OCI-LY7 (cell line): Measurements from ENCODE around the gene ALG14. TPM values are rescaled to one million over a fixed set of nuclear protein-coding genes. Genes with fewer than 3 reads are reported as not detected.
A peak's percentile ranks its signal among the peaks of the same experiment; 100 is the strongest.

ENCODE experiments used
- Bru-seq: library from RNA; stranded (reverse); fragments of 400-500 nt; gene quantifications from one replicate; lab custom pipeline; 2021; lab: Mats Ljungman, UMichigan
- BruChase-seq, 2 experiments: library from RNA; stranded (reverse); fragments of 400-500 nt; gene quantifications; one replicate each; lab custom pipeline; 2021; lab: Mats Ljungman, UMichigan
- BruUV-seq: library from RNA; stranded (reverse); fragments of 400-500 nt; replicated peaks from 2 replicates; lab custom pipeline; 2021; lab: Mats Ljungman, UMichigan
- CTCF ChIA-PET: fragments of 300-600 bp; sonication (Branson Sonifier 250); formaldehyde crosslinking; loops from one replicate; lab custom pipeline; 2022; ENCODE audit warnings: antibody characterized with exemption; ENCODE audit not compliant: unreplicated experiment; lab: Charles Lee
- POLR2A ChIA-PET: fragments of 300-600 bp; sonication (Branson Sonifier 250); formaldehyde crosslinking; loops from one replicate; lab custom pipeline; 2022; ENCODE audit warnings: antibody characterized with exemption; lab: Charles Lee
- DNase-seq: peaks from one replicate; pipeline ENCODE4 v3.0.0-alpha.2; 2015; ENCODE audit warnings: low spot score
- H2AFZ ChIP-seq: fragments of 200-600 bp; sonication (generic), shearing (Covaris generic); 2 replicates; pipeline ENCODE4 v1.6.1; 2014; ENCODE audit warnings: mild to moderate bottlenecking, antibody characterized with exemption, low read length, moderate library complexity
- H3K27ac ChIP-seq: fragments of 200-600 bp; sonication (generic); 2 replicates; pipeline ENCODE4 v1.5.1; 2014; ENCODE audit warnings: mixed run types, low read depth, mild to moderate bottlenecking, moderate library complexity, low read length, inconsistent platforms; ENCODE audit not compliant: poor library complexity, severe bottlenecking
- H3K36me3 ChIP-seq: fragments of 200-600 bp; sonication (generic); 2 replicates; pipeline ENCODE4 v1.6.1; 2014; ENCODE audit warnings: mild to moderate bottlenecking, antibody characterized with exemption, low read length, moderate library complexity, mixed read lengths; ENCODE audit not compliant: insufficient read depth
- H3K4me1 ChIP-seq: fragments of 200-600 bp; sonication (generic); 2 replicates; pipeline ENCODE4 v1.5.1; 2014; ENCODE audit warnings: mild to moderate bottlenecking, low read length; ENCODE audit not compliant: insufficient read depth, poor library complexity, severe bottlenecking
- H3K4me2 ChIP-seq: fragments of 200-600 bp; sonication (generic); 2 replicates; pipeline ENCODE4 v1.6.1; 2014; ENCODE audit warnings: mild to moderate bottlenecking, low read length
- H3K4me3 ChIP-seq: fragments of 200-600 bp; sonication (generic); 2 replicates; pipeline ENCODE4 v1.5.1; 2014; ENCODE audit warnings: mild to moderate bottlenecking, low read depth, low read length; ENCODE audit not compliant: poor library complexity, severe bottlenecking
- H3K79me2 ChIP-seq: fragments of 200-600 bp; sonication (generic); 2 replicates; pipeline ENCODE4 v1.6.1; 2016; ENCODE audit warnings: low read depth, mild to moderate bottlenecking, low read length, moderate library complexity, mixed read lengths; ENCODE audit not compliant: insufficient read depth
- H3K9me2 ChIP-seq: fragments of 200-600 bp; sonication (generic); 2 replicates; pipeline ENCODE4 v1.6.1; 2016; ENCODE audit warnings: mild to moderate bottlenecking, low read length, mixed read lengths; ENCODE audit not compliant: insufficient read depth
- H3K9me3 ChIP-seq: fragments of 200-600 bp; sonication (generic); 2 replicates; pipeline ENCODE4 v1.6.1; 2014; ENCODE audit warnings: mild to moderate bottlenecking, mixed run types, low read length, mixed read lengths
- H4K20me1 ChIP-seq: fragments of 200-600 bp; sonication (generic); 2 replicates; pipeline ENCODE4 v1.6.1; 2014; ENCODE audit warnings: mild to moderate bottlenecking, antibody characterized with exemption, low read length, moderate library complexity, mixed read lengths; ENCODE audit not compliant: insufficient read depth
- EZH2phosphoT487 ChIP-seq: fragments of 200-600 bp; sonication (generic); IDR thresholded peaks from 2 replicates; pipeline ENCODE4 v1.6.1; 2018; ENCODE audit warnings: low read depth, borderline replicate concordance, mild to moderate bottlenecking, mixed run types, antibody characterized with exemption, low read length, moderate library complexity, mixed read lengths
- intact Hi-C: fragments of 100-400 bp; cut with micrococcal nuclease; formaldehyde crosslinking; loops from one replicate; pipeline ENCODE4 v1.10.0; 2022; ENCODE audit not compliant: unreplicated experiment
- long read RNA-seq: library from polyadenylated mRNA; stranded (forward); transcript quantifications from one replicate; pipeline ENCODE4 v2.0.0, GENCODE V29; 2022
- total RNA-seq, 2 experiments: library from RNA; depleted of rRNA in 1 of 2; stranded (reverse); fragments of >200 nt in 1 of 2; shearing (Covaris generic) in 1 of 2; gene quantifications; 2 replicates each; pipeline ENCODE4 v1.2.3, GENCODE V29; 2014 to 2022
- TF ChIP-seq, protein P1 (sequence below): fragments of 200-600 bp; sonication (generic); conservative IDR thresholded peaks from 2 replicates; pipeline ENCODE4 v1.5.1; 2014; ENCODE audit warnings: mild to moderate bottlenecking, antibody characterized with exemption, low read length, moderate library complexity, mixed read lengths

ALG14 gene, protein sequence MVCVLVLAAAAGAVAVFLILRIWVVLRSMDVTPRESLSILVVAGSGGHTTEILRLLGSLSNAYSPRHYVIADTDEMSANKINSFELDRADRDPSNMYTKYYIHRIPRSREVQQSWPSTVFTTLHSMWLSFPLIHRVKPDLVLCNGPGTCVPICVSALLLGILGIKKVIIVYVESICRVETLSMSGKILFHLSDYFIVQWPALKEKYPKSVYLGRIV
- total RNA-seq (2014; rRNA removed; shearing (Covaris generic)) (1.6 and 5.2 TPM in 2 replicates), total RNA-seq (2022) (4.9 and 8.3 TPM in 2 replicates), Bru-seq, nascent RNA (percentile 59 among the genes with signal in this experiment), BruChase-seq, experiment 1, labeled RNA remaining after a 6-hour chase (percentile 56 among the genes with signal in this experiment), BruChase-seq, experiment 2, labeled RNA remaining after a 2-hour chase (percentile 52 among the genes with signal in this experiment)
- long read RNA-seq, full-length matches to known transcripts: 9 of 16 reads
- long read RNA-seq, partial matches to known transcripts: 1 of 16 reads
- long read RNA-seq, other reads (novel, unspliced or antisense): 6 of 16 reads

DNA sequence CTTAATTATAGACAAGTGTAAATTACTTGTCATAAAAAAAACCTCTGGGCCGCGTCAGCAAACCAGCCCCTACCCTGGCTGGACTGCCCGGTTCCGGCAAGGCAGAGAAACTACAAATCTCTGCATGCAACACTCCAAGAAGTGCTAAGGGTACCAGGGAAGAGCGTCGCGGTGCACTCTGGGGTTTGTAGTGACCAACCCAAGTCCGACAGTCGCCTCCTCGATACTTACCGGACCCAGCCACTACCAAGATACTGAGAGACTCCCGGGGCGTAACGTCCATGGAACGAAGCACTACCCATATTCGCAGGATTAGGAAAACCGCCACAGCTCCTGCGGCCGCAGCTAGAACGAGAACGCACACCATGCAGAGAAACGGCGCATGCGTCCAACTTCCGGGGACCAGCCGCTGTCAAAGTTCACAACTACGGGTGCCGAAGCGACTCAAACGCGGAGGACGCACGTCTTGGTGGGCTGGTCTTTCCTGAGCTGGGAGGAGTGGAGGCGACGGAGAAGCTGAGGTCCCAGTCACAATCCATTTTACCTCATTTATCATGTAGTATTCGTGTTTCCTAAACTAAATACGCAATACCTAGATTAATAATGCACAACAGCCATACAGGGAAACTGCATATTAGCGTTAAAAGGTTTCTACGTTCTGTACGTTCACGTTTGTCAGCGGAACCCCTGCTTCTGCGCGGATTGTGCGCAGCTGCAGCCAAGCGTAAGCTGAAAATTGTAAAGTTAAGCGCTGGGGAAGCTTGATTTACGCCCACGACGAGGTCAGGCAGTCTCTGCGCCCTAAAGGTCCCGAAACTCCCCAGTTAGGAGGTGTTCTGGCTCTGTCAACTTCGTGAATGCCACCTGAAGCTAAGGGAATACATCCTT lies at the start of gene ALG14:
TSS of gene ALG14 (minus strand) at position 420 of the 888 bp plus-strand sequence. CDS start at position 367, 53 bp downstream.
- intact Hi-C loops: loop anchor here (2.0 kb wide), 1 partner anchor 162 kb away; the partner anchor contains the start of gene RWDD3
- Histone ChIP-seq H2AFZ (peak within 1 kb of the TSS; percentile 99), H3K4me2 (peak within 1 kb of the TSS; percentile 87), H3K4me1 (peaks cover 14% of the 10 kb centered on the region), H3K79me2 (peaks cover 7% of the 10 kb centered on the region; the same call in 1 of the 2 replicates), H3K36me3 (no peaks in the 10 kb centered on the region), H3K9me3 (no peaks in the 10 kb centered on the region), H3K9me2 (no peaks in the 10 kb centered on the region), H3K4me3 (peak within 1 kb of the TSS; percentile 71), H3K27ac (peak within 1 kb of the TSS; percentile 38), H4K20me1 (no peaks in the 10 kb centered on the region)
- POLR2A ChIA-PET: interaction anchor here (0.6 to 2.8 kb wide), 7 partner anchors 10 to 161 kb away, joined by 3 to 14 read pairs (median 3); partner anchors contain the start of gene RWDD3
- peak; percentile 94 for DNase-seq
- no peak for TF ChIP-seq EZH2phosphoT487
- TF ChIP-seq, protein P1, sequence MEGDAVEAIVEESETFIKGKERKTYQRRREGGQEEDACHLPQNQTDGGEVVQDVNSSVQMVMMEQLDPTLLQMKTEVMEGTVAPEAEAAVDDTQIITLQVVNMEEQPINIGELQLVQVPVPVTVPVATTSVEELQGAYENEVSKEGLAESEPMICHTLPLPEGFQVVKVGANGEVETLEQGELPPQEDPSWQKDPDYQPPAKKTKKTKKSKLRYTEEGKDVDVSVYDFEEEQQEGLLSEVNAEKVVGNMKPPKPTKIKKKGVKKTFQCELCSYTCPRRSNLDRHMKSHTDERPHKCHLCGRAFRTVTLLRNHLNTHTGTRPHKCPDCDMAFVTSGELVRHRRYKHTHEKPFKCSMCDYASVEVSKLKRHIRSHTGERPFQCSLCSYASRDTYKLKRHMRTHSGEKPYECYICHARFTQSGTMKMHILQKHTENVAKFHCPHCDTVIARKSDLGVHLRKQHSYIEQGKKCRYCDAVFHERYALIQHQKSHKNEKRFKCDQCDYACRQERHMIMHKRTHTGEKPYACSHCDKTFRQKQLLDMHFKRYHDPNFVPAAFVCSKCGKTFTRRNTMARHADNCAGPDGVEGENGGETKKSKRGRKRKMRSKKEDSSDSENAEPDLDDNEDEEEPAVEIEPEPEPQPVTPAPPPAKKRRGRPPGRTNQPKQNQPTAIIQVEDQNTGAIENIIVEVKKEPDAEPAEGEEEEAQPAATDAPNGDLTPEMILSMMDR: no peak
- CTCF ChIA-PET: interaction anchor here (0.6 to 1.6 kb wide), 4 partner anchors 12 to 161 kb away, joined by 3 to 4 read pairs (median 4); partner anchors contain the start of gene RWDD3
- BruUV-seq: no TSS peak

DNA sequence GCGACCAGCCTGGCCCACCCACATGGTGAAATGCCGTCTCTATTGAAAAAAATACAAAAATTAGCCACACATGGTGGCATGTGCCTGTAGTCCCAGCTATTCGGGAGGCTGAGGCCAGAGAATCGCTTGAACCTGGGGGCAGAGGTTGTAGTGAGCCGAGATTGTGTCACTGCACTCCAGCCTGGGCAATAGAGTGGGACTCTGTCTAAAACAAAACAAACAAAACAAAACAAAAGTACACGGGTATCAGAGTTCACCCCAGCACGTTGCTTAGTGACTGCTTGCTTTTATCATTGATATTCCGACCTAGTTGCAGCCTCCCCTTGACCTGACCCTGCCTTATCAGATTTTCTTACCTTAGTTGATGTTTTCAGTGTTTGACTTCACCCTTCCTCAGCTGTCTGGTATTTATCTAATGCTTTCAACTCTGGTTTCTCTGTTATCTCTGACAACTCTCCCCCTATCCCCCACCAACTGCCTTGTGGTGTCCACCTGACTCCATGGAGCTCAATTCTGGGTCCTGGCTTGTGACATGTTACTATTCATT lies 49.5 kb upstream of the ALG14 start:
- no peak for DNase-seq
- BruUV-seq: no TSS peak
- ChIA-PET CTCF (no interaction called here), POLR2A (no interaction called here)
- TF ChIP-seq, protein P1: no peak
- no peak for TF ChIP-seq EZH2phosphoT487
- no peaks in the 10 kb centered on the region for H3K9me3 ChIP-seq
- no peaks in the 10 kb centered on the region for H3K9me2 ChIP-seq
- no peak overlapping the region for H3K27ac ChIP-seq
- no peak overlapping the region for H2AFZ ChIP-seq
- no peaks in the 10 kb centered on the region for H4K20me1 ChIP-seq
- no peak overlapping the region for H3K4me3 ChIP-seq
- no peaks in the 10 kb centered on the region for H3K79me2 ChIP-seq
- peaks cover under 1% of the 10 kb centered on the region for H3K4me1 ChIP-seq
- no peak overlapping the region for H3K4me2 ChIP-seq
- H3K36me3 ChIP-seq: no peaks in the 10 kb centered on the region
- intact Hi-C loops: no loop called here
